IPS DF 19.7 (cell line): ENCODE results near the gene ECI1.
"Not testable (repeated sequence)": the region's sequence is repeated elsewhere in the genome, so short reads cannot be mapped to it uniquely, and the experiment has no call there.

Experiments
- DNase-seq: peaks from one replicate; pipeline ENCODE4 v3.0.0-alpha.2; 2013; ENCODE audit warnings: low read depth, low spot score

ECI1 gene

GRCh38 chr16:2280461-2280860 is 29.1 kb upstream of the ECI1 start:
- DNase-seq: no peak

GRCh38 chr16:2278956-2279800 is 27.8 kb upstream of the ECI1 start:
- DNase-seq: no peak

GRCh38 chr16:2278272-2278608 is 26.9 kb upstream of the ECI1 start:
- DNase-seq: no peak

GRCh38 chr16:2277466-2278271 is 26.3 kb upstream of the ECI1 start:
- no peak for DNase-seq

- DNase-seq: no peak
Observed at GRCh38 chr16:2276368-2277195, 25.2 kb upstream of the ECI1 start.

- no peak for DNase-seq
Observed at GRCh38 chr16:2275476-2276367, 24.3 kb upstream of the ECI1 start.

GRCh38 chr16:2273931-2274330 is 22.5 kb upstream of the ECI1 start:
- no peak for DNase-seq

GRCh38 chr16:2273484-2273883 is 22.1 kb upstream of the ECI1 start:
- no peak for DNase-seq

GRCh38 chr16:2271848-2272461 is 20.6 kb upstream of the ECI1 start:
- DNase-seq: no peak

GRCh38 chr16:2270588-2271470 is 19.4 kb upstream of the ECI1 start:
- DNase-seq: no peak

- no peak for DNase-seq
Observed at GRCh38 chr16:2270070-2270462, 18.7 kb upstream of the ECI1 start.

- peak; percentile 67 for DNase-seq
Observed at GRCh38 chr16:2267913-2268666, 16.7 kb upstream of the ECI1 start, which contains the start of gene RNPS1. TSS of gene RNPS1 (minus strand) at chr16:2268126. CDS start at chr16:2264643, 3,483 bp downstream.

- not testable (repeated sequence) for DNase-seq
Observed at GRCh38 chr16:2267505-2267912, 16.1 kb upstream of the ECI1 start.

GRCh38 chr16:2266887-2267286 is 15.5 kb upstream of the ECI1 start:
- DNase-seq: not testable (repeated sequence)

GRCh38 chr16:2263026-2263425 is 11.6 kb upstream of the ECI1 start:
- DNase-seq: not testable (repeated sequence)

GRCh38 chr16:2260250-2260649 is 8.9 kb upstream of the ECI1 start:
- DNase-seq: no peak

- DNase-seq: not testable (repeated sequence)
Observed at GRCh38 chr16:2258530-2258929, 7.1 kb upstream of the ECI1 start.

- DNase-seq: no peak
Observed at GRCh38 chr16:2257726-2258125, 6.3 kb upstream of the ECI1 start.
